NCI-H748 treated with DMSO at 0.1 percent for 48 hours (cell line): ENCODE data around the gene MRPL19.
A peak's percentile ranks its signal among the peaks of the same experiment; 100 is the strongest.

ENCODE experiments used
- DNase-seq: peaks from one replicate; lab custom pipeline; 2025; lab: John Stamatoyannopoulos, UW

Gene MRPL19

DNA sequence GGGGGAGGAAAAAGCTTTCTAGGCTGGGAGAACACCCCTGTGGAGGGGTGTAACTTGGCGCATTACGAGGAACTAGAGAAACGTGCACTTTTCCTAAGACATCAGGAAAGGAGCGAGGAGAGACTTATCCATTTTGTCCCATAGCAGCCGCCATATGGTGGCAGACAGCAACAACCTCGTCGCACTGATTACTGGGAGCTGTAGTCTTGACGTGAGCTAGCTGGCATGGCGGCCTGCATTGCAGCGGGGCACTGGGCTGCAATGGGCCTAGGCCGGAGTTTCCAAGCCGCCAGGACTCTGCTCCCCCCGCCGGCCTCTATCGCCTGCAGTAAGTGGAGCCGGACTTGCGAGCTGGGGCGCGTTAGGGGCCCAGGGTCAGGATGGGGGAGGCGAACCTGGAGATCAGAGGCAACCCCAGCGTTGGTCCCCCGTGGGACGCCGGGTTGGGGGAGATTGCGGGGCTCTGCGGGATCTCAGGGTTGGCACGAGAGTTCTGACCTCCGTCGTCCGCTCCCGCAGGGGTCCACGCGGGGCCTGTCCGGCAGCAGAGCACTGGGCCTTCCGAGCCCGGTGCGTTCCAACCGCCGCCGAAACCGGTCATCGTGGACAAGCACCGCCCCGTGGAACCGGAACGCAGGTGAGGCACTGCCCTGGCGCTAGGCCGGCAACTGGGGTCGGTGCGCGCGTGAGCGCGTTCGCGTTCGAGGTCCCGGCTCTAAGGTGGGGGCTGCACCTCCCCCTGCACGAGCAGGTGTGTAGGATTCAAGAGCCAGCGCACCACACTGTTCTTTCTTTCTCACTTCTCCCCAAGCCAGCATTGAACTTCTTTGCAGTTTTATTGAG, at the start of gene MRPL19:
Gene MRPL19, plus strand, starts transcription at position 201 of the 843 bp plus-strand sequence. Its CDS starts 25 bp downstream, at position 226.
- peak; percentile 62 for DNase-seq

DNA sequence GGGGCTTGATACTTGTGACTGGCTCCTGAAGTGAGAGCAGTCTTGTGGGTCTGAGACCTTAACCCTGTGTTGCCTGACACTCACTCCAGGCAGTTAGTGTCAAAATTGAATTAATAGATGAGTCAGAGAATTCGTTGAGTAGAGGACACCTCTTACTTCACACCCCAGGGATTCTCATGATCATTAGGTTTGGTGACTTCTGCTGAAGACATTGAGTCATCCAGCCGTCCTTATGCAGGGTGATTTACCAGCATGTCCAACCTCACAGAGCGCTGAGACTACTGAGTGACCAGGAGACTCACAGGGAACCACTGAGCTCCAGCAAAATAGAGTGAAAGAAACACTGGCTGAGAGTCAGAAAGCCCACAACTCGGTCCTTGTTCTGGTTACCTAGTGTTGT, 49.8 kb upstream of the MRPL19 start:
- no peak for DNase-seq

DNA sequence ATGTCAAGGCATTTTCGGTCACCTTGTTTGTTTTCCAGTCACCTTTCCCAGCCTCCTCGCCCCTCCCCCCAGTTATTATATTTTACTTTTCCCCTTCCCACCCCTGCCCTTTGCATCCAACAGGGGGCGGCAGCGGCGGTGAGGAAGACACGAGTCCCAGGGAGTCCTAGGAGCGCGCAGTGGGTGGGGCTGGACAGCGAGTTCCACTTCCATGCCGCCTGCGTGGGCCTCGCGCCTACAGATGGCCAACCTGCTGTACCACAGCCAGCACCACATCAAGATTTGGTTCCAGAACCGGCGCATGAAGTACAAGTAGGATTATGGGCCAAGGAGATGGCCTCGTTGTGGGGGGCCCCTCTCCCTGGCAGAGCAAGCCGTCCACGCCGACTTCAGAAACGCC, 48.6 kb upstream of the MRPL19 start:
- DNase-seq, result no peak

DNA sequence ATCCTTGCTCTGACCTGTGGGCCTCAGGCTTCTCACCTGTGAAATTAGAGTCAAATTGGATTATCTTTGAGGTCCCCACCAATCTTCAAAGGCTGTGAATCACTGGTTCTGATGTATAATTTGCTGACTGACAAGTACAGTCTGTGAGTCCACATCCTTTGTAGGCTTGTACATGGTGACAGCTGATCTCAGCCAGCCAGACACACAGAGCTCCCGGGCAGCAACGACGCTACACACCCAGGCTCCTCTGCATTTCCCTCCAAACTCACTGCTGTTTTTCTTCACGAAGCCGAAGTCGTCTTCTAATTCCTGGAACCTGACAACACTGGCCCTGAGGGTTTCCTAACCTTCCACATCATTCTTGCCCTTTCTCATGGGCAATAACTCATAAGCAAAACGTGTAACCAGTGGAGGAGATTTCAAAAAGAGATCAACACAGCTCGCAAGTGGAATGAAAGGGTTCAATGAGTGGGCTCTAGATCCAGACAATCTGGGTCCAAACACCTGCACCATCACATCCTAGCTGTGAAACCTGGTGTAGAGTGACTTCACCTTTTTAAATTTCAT, 47.9 kb upstream of the MRPL19 start:
- DNase-seq, result no peak

DNA sequence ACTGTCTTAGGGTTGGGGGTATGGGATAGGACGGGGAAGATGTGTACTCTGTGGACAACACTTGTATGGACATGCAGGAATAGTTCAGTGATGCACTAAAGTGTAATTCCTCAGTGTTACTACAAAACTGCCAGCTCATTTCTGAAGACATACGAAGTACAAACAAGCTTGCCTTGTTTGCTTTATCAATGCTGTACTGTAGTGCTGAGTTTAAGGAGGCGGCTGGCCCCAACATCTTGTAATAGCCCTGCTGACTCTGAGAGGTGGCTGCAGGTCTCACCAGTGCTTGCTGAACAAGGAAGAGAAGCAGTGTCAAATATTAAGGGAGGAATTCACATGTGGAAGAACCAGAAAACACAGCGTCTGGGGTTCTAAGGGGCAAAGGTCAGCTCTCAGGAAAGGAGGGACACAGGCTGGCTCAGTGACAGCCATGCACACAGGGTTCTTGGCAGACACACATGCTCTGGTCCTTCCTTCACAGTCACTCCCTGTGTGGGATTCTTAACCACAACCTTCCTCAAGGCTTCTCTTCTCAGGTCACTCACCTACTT, 46.0 kb upstream of the MRPL19 start:
- no peak for DNase-seq

DNA sequence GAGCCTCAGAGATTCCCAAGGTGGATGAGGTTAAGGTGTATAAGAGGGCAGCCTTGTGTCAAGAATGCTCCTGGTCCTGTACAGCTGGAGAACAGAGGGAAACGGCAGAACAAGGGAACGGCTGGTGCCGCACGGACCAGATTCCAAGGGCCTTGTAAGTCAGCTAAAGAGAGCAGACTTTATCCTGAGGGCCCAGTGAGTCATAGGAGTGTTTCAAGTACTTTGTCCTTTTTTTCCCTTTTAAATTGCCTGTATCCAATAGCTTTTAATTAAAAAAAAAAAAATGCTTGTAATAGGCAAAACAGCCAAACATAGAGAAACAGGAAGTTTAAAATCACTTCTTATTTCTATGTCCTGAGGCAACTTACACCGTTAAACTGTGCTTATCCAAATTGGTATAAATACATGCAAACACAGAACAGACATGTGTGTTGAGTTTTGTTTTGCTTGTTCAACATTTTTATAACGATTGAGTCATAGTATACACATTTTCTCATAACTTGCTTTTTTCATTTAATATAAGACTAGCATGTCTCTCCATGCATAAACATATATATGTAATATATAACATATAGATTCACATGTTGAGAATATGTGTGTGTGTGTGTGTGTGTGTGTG, 43.8 kb upstream of the MRPL19 start:
- DNase-seq, result no peak

DNA sequence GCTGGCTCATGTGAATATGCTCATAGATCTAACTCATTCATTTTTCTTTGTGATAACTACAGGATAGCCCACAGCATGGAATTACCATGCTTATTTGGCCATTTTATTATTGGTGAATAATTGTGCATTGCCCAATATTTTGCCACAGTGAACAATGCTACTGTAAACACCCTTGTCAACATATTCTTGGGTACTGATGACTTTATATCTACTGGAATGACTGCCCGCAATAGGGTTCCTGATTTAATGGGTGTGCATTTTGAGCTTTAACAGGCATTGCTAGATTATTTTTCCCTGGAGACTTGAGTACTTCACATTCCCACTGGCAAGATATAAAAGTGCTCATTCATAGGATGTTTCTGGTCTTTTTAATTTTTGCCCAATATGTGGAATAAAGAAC, 43.1 kb upstream of the MRPL19 start:
- DNase-seq, result no peak

DNA sequence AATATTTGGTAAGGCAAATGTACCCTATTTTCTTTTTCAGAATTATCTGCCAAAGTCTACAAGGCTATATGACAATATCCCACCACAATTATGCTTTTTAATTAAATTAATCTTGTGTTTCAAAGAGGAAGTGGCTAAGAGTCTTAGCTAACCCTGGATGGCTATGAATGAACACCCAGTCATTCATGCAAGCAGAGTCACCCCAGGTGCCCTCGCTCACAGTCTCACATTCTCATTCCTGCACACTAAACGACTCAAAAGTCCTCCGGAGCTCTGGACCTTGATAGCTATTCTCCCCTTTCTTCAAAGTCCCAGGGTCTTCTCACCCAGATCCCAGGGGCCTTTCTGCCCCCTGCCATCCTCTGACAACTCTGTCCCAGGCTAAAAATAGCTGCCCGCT, 42.1 kb upstream of the MRPL19 start:
- DNase-seq, result no peak

DNA sequence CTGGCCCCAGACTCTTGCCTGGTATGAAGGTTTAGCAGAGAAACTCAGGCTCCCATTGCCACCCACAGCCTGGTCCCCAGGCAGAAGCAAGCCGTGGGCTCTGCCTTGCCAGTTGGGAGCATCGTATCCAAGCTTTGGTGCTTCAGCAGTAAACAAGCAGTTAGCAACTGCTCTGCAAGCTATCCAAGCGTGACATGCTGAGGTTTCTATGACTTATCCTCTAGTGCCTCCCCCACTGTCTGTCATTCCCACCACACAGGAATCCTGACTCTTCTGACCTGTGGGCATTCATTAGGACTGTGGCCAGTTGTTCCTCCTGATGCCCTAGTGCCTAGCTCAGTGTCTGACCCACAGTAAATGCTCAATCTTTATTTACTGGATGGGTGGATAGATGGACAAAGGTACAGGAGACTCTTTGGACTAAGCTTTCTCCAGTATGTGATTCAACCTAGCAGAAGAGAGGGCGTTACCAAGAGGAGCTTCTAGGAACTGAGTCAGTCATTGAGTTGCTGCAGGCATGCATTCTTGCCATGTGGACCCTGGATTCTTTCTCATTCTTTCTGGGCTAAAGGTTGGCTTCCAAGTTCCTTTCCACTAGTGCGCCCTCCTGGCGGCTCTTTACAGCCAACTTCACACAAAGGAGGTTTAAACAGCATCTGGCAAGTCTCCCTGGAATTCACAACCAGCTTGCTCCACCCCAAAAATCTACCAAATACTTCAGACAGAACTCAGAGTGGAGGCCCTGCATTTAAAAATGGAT, 40.6 kb upstream of the MRPL19 start:
- no peak for DNase-seq

DNA sequence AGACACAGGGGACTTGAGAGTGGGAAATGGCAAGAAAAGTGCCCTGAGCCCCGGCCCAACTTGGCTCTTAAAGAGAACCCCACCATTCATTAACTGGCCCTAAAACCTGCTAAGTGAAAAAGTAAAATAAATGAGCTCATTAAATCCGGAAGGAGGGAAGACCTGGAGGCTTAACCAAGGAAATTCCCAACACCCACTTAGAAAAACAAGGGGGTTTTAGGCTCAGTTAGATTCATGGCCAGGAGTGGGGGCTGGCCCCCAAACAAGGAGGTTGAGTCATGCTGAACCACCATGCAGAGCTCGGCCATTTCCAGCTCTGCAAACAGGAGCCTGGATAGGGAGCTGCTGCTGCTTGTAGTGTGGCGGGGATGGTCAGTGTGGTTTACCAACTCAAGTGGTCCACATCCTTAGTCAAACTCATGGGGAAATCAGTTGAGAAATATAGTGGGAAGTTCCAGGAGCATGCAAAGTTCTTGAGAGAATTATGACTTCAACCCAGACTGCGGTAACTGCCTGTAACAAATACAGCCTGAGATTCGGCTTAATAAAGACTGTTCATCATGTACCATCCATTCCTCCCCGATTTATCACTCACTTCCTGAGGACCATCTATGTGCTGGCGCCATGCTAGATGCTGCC, 39.7 kb upstream of the MRPL19 start:
- no peak for DNase-seq

DNA sequence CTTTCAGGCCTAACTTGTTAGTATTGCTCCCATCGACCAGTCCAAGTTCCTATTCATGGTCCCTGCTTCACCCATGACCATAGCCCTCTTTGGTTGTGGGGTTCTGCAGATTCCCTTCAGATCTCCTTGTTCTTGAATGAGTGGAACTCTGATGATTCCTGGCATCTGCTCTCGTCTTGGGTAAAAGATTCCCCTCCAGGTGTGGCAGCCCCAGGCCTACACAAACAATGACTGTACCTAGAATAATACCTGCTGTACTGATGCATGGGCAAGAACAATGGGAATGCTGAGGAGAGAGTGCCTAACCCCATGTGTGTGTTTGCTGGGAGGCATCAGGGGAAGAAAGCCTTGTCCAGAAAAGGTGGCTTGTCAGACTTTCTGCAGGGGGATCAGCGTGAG, 39.2 kb upstream of the MRPL19 start:
- DNase-seq, result no peak

DNA sequence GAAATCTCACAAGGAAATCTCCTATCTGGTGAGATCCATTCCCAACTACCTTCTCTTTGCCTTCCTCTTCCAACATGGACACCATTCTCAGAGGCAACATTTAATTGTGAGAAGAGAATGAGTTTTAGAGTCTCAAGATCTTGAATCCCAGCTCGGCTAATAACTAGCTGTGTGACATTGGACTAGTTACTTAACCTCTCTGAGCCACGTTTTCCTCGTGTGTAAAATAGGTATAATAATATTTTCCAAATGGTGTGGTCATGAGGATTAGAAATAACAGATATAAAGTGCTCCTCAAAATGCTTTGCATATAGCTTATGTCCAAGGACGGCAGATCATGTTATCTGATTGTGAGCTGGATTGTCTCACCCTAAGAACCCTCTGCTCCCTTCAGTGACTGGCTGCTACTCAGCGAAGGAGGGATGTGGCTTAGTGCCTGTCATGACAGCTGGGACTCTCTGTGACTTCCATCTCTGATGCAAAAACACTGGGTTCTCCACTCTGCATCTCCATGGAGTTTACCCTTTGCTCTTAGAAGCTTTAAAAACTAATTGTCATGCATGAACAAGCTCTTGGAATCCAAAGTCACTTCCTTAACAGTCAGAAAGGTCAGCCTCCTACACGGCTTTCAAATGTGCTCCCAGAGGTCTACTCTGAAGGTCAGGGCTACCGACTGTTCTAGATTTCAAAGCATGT, 38.4 kb upstream of the MRPL19 start:
- no peak for DNase-seq

DNA sequence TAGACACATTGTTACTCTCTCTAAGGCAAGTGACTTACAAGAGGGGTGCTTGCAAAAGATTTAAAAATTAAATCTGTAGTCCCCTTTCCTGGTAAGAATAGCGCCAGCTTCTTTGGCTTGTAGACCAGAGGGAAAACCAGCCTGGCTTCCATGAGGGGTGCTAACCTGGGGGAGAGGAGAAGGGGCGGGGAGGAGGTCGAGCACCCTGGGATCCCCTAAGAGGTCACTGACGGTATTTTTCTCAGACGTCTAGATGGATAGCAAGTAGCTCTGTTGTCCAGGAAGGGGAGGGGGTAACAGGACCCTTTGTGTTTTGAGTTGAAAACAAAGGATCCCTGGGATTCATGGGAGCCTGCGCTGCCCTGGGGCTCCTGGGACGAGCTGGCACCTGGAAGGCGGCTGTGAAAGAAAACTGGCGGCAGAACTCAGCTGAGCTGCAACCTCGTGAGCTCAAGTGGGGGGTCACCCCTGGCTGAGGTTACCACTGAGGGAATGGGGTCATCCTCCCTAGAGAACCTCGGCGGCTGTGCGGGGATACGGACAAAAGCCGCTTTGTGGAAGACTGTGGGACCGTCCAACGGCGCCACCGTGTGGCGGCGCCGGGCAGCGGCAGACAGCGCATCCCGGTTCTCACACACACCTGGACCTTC, 37.8 kb upstream of the MRPL19 start:
- DNase-seq, result peak; percentile 28

DNA sequence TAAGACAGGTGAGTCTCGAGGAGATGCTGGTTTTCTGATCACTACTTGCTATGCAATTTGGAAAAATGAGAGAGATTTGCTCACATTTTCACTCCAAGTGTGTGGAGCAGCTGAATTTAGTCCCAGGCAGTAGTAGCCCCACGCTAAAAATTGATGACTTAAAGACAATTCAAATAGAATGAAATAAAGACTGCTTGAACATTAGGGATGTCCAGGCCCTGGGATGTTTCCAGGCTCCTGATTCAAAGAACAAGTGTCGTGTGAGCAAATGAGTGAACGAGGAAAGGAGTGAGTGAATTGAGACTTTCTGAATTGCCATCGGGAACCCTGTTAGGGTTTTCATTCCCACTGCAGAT, 37.3 kb upstream of the MRPL19 start:
- no peak for DNase-seq

DNA sequence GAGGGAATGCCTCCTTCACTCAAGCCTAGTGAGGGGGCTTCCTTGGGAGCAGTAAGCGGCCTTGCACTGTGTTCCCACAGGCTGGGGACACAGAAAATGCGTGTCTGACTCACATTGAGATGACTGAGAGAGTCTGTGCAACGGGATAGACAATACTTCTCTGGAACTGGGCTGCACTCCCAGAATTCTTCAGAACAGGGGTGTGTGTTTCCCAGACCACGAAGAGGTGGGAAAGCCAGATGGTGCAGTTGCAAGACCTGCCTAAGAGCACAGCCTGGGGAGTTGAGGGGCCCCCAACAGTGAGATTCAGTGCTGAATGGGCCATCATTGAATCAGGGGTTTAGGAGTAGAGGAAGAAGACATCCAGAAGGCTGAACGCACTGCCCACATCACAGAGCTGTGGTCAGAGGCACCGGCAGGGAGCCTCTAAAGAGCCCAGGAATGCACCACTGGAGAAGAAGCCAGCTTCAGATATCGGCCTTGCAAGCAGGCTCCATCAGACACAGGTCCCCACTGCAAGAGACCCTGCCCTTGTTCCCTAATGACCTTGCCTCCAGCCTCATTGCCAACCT, 36.6 kb upstream of the MRPL19 start:
- no peak for DNase-seq

DNA sequence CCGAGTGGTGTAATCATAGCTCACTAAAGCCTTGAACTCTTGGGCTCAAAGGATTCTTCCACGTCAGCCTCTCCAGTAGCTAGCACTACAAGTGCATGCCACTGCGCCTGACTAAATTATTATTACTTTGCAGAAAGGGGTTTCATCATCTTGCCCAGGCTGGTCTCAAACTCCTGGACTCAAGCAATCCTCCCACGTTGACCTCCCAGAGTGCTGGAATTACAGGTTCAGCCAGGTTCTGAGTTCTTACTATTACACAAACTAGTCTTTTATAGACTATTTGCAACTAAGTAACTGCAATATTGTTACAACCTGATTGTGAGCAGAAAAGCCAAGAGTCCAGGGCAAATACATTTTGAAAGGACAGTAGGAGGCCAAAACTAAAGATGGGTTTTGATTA, 35.9 kb upstream of the MRPL19 start:
- DNase-seq, result no peak

DNA sequence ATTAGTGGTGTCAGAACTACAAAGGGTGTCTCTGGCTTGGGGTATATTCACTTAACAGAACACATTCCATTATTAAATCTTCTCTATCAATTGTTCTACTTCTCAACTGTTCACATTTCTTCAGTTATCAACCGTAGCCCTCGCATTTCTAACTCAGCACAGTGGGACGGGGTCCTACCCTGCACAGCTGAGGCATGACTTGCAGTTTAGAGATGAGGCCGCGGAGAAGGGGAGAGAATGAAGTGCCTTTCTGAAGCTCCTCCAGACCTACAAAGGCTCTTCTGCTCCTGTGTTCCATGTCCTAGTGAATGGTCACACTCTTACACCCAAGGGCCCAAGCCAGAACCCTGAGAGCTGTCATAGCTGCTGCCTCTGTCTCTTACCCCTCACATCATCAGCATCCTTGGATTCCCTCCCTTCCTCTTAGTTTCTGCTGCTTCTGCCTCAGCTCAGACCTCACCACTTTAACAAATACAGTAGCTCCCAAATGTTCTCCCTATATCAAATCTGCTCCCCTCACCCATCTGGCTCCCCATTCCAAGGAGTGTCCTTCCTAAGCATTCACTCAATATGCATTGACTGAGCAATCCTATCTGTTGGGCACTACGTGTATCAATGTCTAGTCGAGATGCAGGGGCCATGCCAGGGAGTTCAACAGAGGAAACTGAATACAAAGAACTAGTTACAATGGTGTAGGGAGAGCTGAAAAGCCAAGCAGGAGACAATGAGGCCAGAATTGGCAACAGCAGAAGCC, 34.3 kb upstream of the MRPL19 start:
- DNase-seq, result no peak

DNA sequence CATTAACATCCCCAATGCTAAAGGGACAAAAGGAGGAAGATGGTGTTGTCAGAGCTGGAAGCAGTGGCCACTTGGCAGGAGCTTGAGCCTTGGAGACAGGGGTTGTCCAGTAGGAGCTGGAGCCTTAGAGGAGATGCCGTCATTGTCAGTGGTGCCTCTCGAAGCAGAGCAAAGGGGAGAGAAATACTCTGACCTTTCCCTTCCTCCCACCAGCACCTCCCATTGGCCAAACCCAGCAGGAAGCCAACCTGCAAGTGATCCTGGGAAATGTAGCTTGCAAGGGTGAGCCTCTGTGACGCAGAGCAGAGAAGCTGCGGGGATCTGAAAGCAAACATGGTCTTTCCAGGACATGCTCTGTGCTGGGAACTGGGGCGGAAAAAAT, 33.7 kb upstream of the MRPL19 start:
- DNase-seq, result no peak

DNA sequence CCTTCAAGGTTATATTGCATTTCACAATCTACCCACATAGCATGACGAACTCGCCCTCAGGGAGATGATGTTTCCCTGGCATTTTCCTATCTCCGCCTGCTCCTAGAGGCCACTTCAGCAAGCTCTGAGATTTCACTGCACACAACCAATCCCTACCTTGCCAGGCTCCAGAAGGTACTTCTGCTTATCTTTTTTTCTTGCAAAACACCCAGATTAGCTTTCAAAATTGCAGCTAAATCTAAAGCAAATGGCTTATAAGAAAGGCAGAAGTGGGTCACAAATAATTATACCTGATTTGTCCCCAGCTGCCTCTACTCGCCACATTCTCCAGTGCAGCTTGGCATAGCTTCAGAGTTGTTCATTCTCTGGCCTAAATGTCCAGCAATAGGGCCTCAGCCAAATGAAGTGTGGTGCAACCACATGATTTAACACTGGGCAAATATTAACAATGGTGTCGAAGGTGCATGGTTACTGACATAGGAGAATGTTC, 32.4 kb upstream of the MRPL19 start:
- no peak for DNase-seq

DNA sequence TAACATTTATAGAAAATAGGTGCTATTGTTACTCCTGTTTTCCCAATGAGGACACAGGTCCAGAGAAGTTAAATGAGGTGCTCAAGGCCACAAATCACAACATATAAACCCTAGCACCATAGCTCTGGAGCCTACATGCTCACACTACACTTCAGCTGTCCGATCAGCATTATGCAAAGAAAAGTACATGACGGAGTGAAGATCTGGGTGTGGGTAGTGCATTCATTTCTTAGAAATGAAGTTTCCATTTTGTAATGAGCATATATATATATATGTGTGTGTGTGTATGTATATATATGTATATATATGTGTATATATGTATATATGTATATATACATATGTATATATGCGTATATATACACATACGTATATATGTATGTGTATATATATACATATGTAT, 30.2 kb upstream of the MRPL19 start:
- no peak for DNase-seq
